Muscle of leg (tissue), 16 donors: ENCODE data around the gene FGFBP3. TPM values are rescaled to one million over a fixed set of nuclear protein-coding genes. Genes with fewer than 3 reads are reported as not detected.

Experiments
- DNase-seq: peaks from one replicate; pipeline ENCODE4 v3.0.0; 2013
- H3K27ac ChIP-seq: one replicate; pipeline ENCODE4 v1.5.1; 2013; ENCODE audit warnings: mild to moderate bottlenecking, low read length, control low read depth
- H3K27me3 ChIP-seq: one replicate; pipeline ENCODE4 v1.6.1; 2013; ENCODE audit warnings: low read length; ENCODE audit not compliant: control insufficient read depth, insufficient read depth
- H3K36me3 ChIP-seq: one replicate; pipeline ENCODE4 v1.6.1; 2013; ENCODE audit warnings: low read length; ENCODE audit not compliant: control insufficient read depth, insufficient read depth
- H3K4me1 ChIP-seq: one replicate; pipeline ENCODE4 v1.6.1; 2013; ENCODE audit warnings: low read length; ENCODE audit not compliant: control insufficient read depth, insufficient read depth
- H3K4me3 ChIP-seq: one replicate; pipeline ENCODE4 v1.5.1; 2013; ENCODE audit warnings: low read length, control low read depth
- H3K9me3 ChIP-seq: replicated peaks from 2 replicates; pipeline ENCODE4 v1.6.1; 2013; ENCODE audit warnings: low read depth, low read length; ENCODE audit not compliant: control insufficient read depth
- WGBS: methylation state at CpG from one replicate; pipeline ENCODE4 v1.1.5; 2013; ENCODE audit warnings: missing lambda C conversion rate; ENCODE audit not compliant: insufficient coverage; 5-methylcytosine and 5-hydroxymethylcytosine counted together
- long read RNA-seq, 11 donors: transcript quantifications; one replicate each; lab custom pipeline, GENCODE V29; 2026
- polyA plus RNA-seq, 8 donors: library from polyadenylated mRNA; unstranded; fragments of 120-200 nt; gene quantifications; one replicate each; pipeline versions ENCODE4 v1.2.1 to v1.2.3, GENCODE V29; 2013; ENCODE audit warnings: inconsistent platforms in 1 of 8, low replicate concordance in 1 of 8; ENCODE audit not compliant: insufficient read length in 8 of 8, insufficient read depth in 1 of 8
- total RNA-seq: library from RNA; stranded (reverse); fragments of 120-200 nt; gene quantifications from one replicate; pipeline ENCODE4 v1.2.4, GENCODE V29; 2013

FGFBP3 gene
- 0.84 TPM for total RNA-seq
- polyA plus RNA-seq = 1 to 10 TPM; 1.7 to 2.6 (median 2.1) TPM
- long read RNA-seq, donor 1 = 0 reads
- long read RNA-seq, donor 2 = 0 reads
- long read RNA-seq, donor 3 = 0 reads
- long read RNA-seq, donor 4 = 0 reads
- long read RNA-seq, donor 5 = 0 reads
- long read RNA-seq, donor 6 = 0 reads
- long read RNA-seq, donor 7 = 0 reads
- long read RNA-seq, donor 8 = 0 reads
- long read RNA-seq, donor 9 = 0 reads
- long read RNA-seq, donor 10 = 0 reads
- long read RNA-seq, donor 11 = 0 reads

DNA sequence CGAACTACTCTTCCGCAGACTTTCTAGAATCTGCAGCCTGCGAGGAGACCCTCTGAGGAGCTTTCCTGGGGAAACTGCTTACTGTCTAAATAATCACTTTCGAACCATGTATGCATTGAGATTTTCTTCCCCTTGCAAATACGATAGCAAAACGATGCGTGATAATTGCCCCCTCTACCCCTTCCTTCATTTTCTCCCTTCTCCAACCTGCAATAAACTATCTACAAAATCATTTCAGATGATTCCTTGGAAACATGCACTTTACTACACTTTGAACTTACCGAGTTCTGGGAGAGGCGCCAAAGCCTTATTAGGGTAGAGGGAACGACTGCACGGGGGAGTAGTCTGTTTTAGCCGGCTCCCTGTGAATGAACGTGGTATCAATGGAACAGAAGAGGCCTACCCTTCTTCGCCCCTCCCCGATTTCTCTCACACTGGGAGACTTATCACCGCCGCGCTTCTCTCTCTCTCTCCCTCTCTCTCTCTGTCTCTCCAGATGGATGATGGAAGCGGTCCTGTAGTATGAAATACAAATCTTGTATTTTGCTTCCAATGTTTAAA is at the start of gene FGFBP3:
TSS of gene FGFBP3 (minus strand) at position 370 of the 561 bp plus-strand sequence. CDS start 517 bp downstream, outside the sequence.
- peak within 1 kb of the TSS; percentile 62 for H3K27ac ChIP-seq
- 0% methylated on average over 7 of the region's 19 CpGs for WGBS
- peak within 1 kb of the TSS; percentile 66 for H3K4me3 ChIP-seq
- H3K27me3 ChIP-seq = no peaks in the 10 kb centered on the region
- peaks cover 7% of the 10 kb centered on the region for H3K4me1 ChIP-seq
- peaks cover 2% of the 10 kb centered on the region for H3K36me3 ChIP-seq
- peak; percentile 81 for DNase-seq
- H3K9me3 ChIP-seq = no peaks in the 10 kb centered on the region

DNA sequence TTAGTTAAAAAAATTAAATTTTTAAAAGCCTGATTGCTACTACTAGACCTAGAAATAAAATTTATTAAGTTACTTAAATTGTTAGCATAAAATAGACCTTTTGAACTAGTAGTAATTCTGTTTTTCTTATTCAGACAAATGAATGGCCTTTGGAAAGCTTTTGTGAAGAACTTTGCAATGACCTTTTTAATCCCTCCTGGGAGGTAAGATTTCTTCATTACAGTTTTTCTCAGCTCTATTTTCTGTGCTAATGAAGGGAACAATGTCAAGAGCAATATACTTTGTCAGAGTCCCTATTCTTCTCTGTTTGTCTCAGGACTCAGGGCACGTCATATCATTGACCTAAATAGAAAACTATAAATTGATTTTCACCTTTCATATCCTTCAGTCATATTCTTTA is 47.8 kb upstream of the FGFBP3 start:
- peaks cover 43% of the 10 kb centered on the region for H3K36me3 ChIP-seq
- DNase-seq = no peak
- H3K4me3 ChIP-seq = no peak overlapping the region
- H3K4me1 ChIP-seq = no peaks in the 10 kb centered on the region
- no peaks in the 10 kb centered on the region for H3K9me3 ChIP-seq
- H3K27me3 ChIP-seq = no peaks in the 10 kb centered on the region
- H3K27ac ChIP-seq = no peak overlapping the region
- no CpG with 5 or more reads among the region's 1 CpG for WGBS

- no peaks in the 10 kb centered on the region for H3K9me3 ChIP-seq
- no peaks in the 10 kb centered on the region for H3K4me1 ChIP-seq
- no peak for DNase-seq
- WGBS = 100% methylated on average over 1 of the region's 3 CpGs
- no peaks in the 10 kb centered on the region for H3K27me3 ChIP-seq
- H3K36me3 ChIP-seq = peaks cover 41% of the 10 kb centered on the region
- H3K27ac ChIP-seq = no peak overlapping the region
- no peak overlapping the region for H3K4me3 ChIP-seq
Measured at GRCh38 chr10:91955114-91955513, 45.8 kb upstream of the FGFBP3 start.

GRCh38 chr10:91953600-91954160 is 44.4 kb upstream of the FGFBP3 start:
- WGBS = no CpG with 5 or more reads among the region's 2 CpGs
- Histone ChIP-seq H3K4me3 (no peak overlapping the region), H3K36me3 (peaks cover 37% of the 10 kb centered on the region), H3K9me3 (no peaks in the 10 kb centered on the region), H3K27me3 (no peaks in the 10 kb centered on the region), H3K27ac (no peak overlapping the region), H3K4me1 (no peaks in the 10 kb centered on the region)
- DNase-seq = no peak

GRCh38 chr10:91944880-91945630 is 35.8 kb upstream of the FGFBP3 start:
- Histone ChIP-seq H3K27me3 (no peaks in the 10 kb centered on the region), H3K36me3 (peaks cover 17% of the 10 kb centered on the region)
- no peak for DNase-seq

GRCh38 chr10:91941426-91941825 is 32.1 kb upstream of the FGFBP3 start:
- Histone ChIP-seq H3K4me3 (no peak overlapping the region), H3K27ac (no peak overlapping the region), H3K9me3 (no peaks in the 10 kb centered on the region), H3K36me3 (peaks cover 20% of the 10 kb centered on the region), H3K4me1 (no peaks in the 10 kb centered on the region), H3K27me3 (no peaks in the 10 kb centered on the region)
- no CpG with 5 or more reads among the region's 1 CpG for WGBS
- no peak for DNase-seq

More at GRCh38 chr10:91944880-91945630, 35.8 kb upstream of the FGFBP3 start:
- Histone ChIP-seq H3K4me3 (no peak overlapping the region), H3K9me3 (no peaks in the 10 kb centered on the region), H3K27ac (no peak overlapping the region), H3K4me1 (no peaks in the 10 kb centered on the region)
- no CpG with 5 or more reads among the region's 5 CpGs for WGBS

DNA sequence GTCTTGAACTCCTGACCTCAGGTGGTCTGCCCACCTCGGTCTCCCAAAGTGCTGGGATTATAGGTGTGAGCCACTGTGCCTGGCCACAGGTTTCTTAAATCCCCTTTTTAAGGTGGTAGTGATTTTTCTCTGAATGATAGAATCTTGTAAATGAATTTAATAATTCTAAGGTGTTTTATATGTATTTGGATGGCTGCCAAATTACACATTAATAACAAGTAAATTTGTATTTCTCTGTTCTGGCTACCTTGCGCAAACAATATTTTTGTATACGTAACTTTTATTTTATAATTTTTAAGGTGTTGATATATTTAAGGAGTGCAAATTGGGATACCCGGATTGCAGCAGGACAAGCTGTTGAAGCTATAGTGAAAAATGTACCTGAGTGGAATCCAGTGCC is 30.4 kb upstream of the FGFBP3 start:
- Histone ChIP-seq H3K9me3 (no peaks in the 10 kb centered on the region), H3K36me3 (peaks cover 23% of the 10 kb centered on the region), H3K27ac (no peak overlapping the region), H3K4me1 (no peaks in the 10 kb centered on the region), H3K27me3 (no peaks in the 10 kb centered on the region), H3K4me3 (no peak overlapping the region)
- WGBS = 100% methylated on average over 1 of the region's 4 CpGs
- no peak for DNase-seq

DNA sequence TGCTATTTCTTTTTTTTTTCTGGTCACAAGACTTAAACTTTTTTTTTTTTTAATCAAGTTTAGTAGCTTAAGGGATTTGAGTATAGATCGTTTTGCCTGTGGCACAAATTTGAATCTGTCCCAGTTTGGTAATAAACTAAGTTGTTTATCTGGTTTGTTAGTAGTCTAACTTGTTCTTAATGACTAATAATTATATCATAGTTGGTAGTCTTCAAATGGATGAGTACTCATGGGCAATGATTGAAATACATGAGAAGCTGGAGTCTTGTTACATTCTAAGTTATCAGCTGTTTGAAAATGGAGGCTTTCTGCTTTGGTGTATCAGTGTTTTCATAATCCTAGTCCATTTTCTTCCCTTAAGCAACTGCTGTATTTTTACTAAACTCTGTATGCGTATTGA is 26.6 kb upstream of the FGFBP3 start:
- H3K27ac ChIP-seq = no peak overlapping the region
- WGBS = no CpG with 5 or more reads among the region's 2 CpGs
- no peak overlapping the region for H3K4me3 ChIP-seq
- DNase-seq = no peak
- no peaks in the 10 kb centered on the region for H3K4me1 ChIP-seq
- no peaks in the 10 kb centered on the region for H3K27me3 ChIP-seq
- peaks cover 16% of the 10 kb centered on the region for H3K36me3 ChIP-seq
- H3K9me3 ChIP-seq = no peaks in the 10 kb centered on the region

GRCh38 chr10:91932737-91933136 is 23.5 kb upstream of the FGFBP3 start:
- Histone ChIP-seq H3K4me1 (no peaks in the 10 kb centered on the region), H3K27me3 (no peaks in the 10 kb centered on the region), H3K36me3 (peaks cover 14% of the 10 kb centered on the region), H3K4me3 (no peak overlapping the region), H3K9me3 (no peaks in the 10 kb centered on the region), H3K27ac (no peak overlapping the region)
- no peak for DNase-seq
- WGBS = no CpG with 5 or more reads among the region's 1 CpG
